OCI-LY7 (cell line): Measurements from ENCODE around the gene PXDN.
A peak's percentile ranks its signal among the peaks of the same experiment; 100 is the strongest.

Experiments
- CTCF ChIP-seq: fragments of 200-600 bp; sonication (generic); conservative IDR thresholded peaks from 2 replicates; pipeline ENCODE4 v1.5.1; 2014; ENCODE audit warnings: mild to moderate bottlenecking, antibody characterized with exemption, low read length, moderate library complexity, mixed read lengths
- EZH2phosphoT487 ChIP-seq: fragments of 200-600 bp; sonication (generic); IDR thresholded peaks from 2 replicates; pipeline ENCODE4 v1.6.1; 2018; ENCODE audit warnings: low read depth, borderline replicate concordance, mild to moderate bottlenecking, mixed run types, antibody characterized with exemption, low read length, moderate library complexity, mixed read lengths

GRCh38 chr2:1656961-1657841 lies 87.1 kb downstream of the PXDN start:
- TF ChIP-seq CTCF = 0 out of 2 replicates have a peak, but pooled peaks have one; percentile 12
- no peak for TF ChIP-seq EZH2phosphoT487
